Activated CD4-positive, alpha-beta T cell treated with anti-CD3 and anti-CD28 coated beads, Interleukin-2, Interleukin-4, amounts not matched to agents 100 ng/mL and 50 ng/mL, durations not matched to agents 16 hours and 8 hours (primary cell): ENCODE data around the gene OPN4.
"Not testable (repeated sequence)": the region's sequence is repeated elsewhere in the genome, so short reads cannot be mapped to it uniquely, and the experiment has no call there.

ENCODE experiments used
- DNase-seq: peaks from one replicate; pipeline ENCODE4 v3.0.0-alpha.2; 2020; ENCODE audit warnings: low spot score

OPN4 gene

GRCh38 chr10:86654411-86655172 lies at the start of gene OPN4:
TSS of gene OPN4 (plus strand) at chr10:86654547. CDS start at chr10:86654784, 237 bp downstream.
- no peak for DNase-seq

- no peak for DNase-seq
These were observed 46.7 kb upstream of the OPN4 start for GRCh38 chr10:86607674-86608073.

GRCh38 chr10:86609920-86610319 lies 44.4 kb upstream of the OPN4 start:
- DNase-seq: no peak

GRCh38 chr10:86611386-86611785 lies 43.0 kb upstream of the OPN4 start:
- no peak for DNase-seq

DNA sequence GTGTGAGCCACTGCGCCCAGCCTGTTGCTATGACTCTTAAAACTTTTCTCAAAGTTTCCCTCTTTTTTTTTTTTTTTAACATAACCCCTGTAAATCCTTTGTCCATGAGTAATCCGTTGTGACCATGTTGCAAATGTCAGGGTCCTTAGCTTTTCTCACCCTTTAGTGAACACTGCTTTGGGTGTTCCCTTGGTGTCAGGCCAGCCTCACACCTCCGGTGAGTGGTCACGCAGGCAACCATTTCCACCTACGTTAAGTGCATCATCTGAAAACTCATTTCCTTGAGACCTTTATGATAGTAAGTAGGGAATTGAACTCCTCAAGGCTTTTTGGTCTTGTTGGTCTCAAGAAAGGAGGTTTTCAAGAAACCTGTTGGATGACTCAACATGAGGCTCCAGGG lies 41.3 kb upstream of the OPN4 start:
- DNase-seq: no peak

GRCh38 chr10:86613905-86614304 lies 40.4 kb upstream of the OPN4 start:
- no peak for DNase-seq

GRCh38 chr10:86614853-86615252 lies 39.5 kb upstream of the OPN4 start:
- no peak for DNase-seq

- not testable (repeated sequence) for DNase-seq
These were observed 37.1 kb upstream of the OPN4 start for GRCh38 chr10:86617278-86617677.

DNA sequence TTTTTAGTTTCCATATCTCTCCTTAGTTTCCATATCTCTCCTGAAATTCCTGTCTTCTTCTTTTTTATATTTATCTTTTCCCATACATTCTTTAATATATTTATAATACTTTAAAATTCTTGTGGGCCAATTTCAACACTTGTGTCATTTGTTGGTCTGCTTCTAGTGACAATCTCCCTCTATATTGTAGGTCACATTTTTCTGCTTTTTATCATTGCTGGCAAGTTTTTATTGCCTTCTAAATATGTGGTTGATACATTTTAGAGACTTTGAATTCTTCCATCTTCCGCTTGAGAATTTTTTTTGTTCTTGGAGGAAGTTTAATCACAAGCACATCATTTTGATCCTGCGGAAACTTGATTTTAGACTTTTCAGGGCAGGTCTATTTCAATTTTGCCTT lies 26.0 kb upstream of the OPN4 start:
- no peak for DNase-seq

GRCh38 chr10:86630079-86630478 lies 24.3 kb upstream of the OPN4 start:
- no peak for DNase-seq

DNA sequence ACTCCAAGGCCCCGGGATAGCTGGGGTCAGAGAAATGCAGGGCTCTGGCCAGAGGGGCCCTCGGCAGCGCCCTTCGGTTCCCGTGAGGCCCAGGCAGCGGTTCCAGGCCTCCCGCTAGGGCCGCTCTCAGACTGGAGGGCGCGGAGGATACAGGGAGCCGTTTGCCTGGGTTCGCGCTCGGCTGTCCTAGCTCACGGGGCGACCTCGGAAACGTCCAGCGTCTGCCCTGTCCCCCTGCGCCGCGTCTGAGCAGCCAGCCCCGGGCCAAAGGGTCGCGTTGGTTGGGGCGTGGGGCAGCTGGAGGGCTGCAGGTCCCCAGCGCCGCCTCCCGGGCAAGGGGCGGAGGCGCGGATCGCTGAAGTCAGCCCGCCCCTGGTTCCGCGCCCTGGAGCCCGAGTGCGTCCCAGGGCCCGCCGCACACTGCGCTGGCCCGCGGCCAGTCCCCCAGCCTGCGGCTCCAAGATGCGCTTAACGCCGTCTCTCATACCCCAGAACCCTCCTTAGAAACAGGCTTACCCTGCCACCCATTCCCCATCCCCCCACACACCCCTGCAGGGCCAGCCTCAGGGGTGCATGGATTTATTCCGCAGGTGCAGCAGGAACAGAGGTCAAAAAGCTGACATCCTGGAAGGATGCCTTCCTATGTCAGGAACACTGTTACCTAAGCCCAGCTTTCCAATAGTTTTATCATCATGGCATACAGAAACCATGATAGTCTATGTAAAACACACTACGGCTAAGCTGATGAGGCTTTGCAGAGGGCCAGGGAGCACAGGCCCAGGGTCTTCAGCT lies 22.1 kb upstream of the OPN4 start:
- DNase-seq: no peak

DNA sequence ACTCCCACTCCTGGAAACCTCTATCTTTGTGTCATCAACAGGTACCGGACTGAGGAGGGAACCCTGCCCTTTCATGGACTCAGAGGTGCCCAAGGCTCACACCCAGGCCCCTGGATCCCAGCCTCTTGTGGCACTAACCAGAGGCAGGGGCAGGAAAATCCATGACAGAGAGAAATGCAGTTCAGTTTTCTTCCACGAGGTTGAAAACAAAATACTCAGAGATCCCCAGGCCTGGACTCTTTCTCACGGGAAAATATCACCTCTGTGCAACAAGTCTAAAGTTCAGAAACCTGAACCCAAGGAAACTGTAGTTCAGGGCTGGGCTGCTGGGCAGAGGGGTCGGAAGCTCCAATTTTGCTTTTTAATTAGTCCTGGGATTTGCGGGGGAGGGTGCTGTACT lies 21.4 kb upstream of the OPN4 start:
- DNase-seq: no peak

- DNase-seq: no peak
These were observed 18.9 kb upstream of the OPN4 start for GRCh38 chr10:86635402-86635801.

- DNase-seq: no peak
These were observed 18.0 kb upstream of the OPN4 start for GRCh38 chr10:86636311-86636710.

GRCh38 chr10:86642021-86642420 lies 12.3 kb upstream of the OPN4 start:
- DNase-seq: no peak

- DNase-seq: no peak
These were observed 11.8 kb upstream of the OPN4 start for GRCh38 chr10:86642499-86642898.

DNA sequence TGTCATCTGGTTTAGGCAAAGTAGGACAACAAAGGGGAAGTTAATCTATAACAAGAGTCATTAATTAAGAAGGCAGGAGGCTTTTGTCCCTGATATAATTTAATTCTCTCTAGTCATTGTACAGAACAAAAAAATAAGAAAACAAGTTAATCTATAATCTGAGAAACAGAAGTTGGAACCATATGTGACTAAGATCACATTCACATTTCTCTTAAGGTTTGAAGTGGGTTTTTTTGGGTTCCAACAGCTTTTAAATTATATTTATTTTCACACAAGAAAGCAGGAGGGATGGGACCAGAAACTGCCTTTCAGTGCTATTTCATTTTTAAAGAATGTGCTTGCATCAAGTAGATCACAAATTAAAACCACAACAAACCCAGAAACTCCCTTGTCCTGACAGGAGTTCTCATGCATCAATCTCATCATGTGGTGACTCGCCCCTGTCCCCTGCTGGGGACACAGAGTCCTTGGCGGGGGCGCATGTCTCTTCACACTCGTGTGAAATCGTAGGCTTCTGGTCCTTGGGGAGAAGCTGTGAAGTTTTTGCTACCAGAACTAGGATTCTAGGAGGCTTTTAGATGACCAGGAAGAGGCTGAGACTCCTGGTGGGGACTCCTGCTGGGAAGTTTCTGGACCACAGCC lies 10.1 kb upstream of the OPN4 start:
- DNase-seq: no peak

- no peak for DNase-seq
These were observed 9.4 kb upstream of the OPN4 start for GRCh38 chr10:86644794-86645445.

DNA sequence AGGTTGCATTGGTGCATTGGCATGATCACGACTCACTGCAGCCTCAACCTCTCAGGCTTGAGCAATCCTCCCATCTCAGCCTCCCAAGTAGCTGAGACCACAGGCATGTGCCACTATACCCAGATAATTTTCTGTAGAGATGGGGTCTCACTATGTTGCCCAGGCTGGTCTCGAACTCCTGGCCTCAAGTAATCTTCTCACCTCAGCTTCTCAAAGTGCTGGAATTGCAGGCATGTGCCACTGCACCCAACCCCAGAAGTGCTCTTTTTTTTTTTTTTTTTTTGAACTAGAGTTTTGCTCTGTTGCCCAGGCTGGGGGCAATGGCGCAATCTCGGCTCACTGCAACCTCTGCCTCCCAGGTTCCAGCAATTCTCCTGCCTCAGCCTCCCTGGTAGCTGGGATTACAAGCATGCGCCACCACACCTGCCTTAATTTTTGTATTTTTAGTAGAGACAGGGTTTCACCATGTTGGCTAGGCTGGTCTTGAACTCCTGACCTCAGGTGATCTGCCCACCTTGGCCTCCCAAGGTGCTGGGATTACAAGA lies 8.7 kb upstream of the OPN4 start:
- not testable (repeated sequence) for DNase-seq

- DNase-seq: no peak
These were observed 7.8 kb upstream of the OPN4 start for GRCh38 chr10:86646532-86646931.

DNA sequence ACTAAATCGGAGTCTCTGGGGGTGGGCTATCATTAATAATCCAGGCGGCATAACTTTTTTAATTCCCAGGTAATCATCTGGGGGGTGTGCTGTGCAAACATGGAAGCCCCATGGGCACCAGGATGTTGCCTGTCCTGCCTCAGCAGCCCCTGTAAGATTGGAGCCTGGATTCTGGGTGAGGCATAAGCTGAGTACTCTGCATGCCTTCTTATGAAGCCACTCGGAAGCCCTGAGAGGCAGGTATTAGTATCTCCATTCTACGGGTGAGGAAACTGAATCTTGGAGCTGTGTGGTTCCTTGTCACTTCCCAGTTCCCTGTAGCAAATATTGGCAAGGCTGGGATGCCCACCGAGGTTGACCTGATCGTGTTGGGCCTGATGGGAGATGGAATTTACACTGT lies 7.4 kb upstream of the OPN4 start:
- no peak for DNase-seq
